ENCODE results near the gene WHRN.
A peak's percentile ranks its signal among the peaks of the same experiment; 100 is the strongest.

WHRN gene

DNA sequence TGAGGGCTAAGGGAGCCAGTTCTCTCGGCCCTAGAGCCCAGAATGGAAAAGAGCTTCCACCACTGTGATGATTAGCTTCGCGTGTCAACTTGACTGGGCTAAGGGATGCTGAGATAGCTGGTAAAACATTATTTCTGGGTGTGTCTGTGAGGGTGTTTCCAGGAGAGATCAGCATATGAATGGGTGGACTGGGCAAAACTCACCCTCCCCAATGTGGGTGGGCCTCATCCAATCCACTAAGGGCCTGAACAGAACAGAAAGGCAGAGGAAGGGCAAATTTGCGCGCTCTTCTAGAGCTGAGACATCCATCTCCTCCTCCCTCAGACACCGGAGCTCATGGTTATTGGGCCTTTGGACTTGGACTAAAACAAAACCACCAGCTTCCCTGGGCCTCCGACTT, 96.6 kb downstream of the WHRN start:
- Histone ChIP-seq H3K4me3 (no peak overlapping the region), H3K27ac (no peak overlapping the region)

GRCh38 chr9:114407889-114408288, 97.4 kb downstream of the WHRN start:
- Histone ChIP-seq H3K4me3 (no peak overlapping the region), H3K27ac (no peak overlapping the region)

- H3K27ac ChIP-seq, result no peak overlapping the region
Measured at GRCh38 chr9:114406441-114406840, 98.8 kb downstream of the WHRN start.

GRCh38 chr9:114405294-114406034, 99.8 kb downstream of the WHRN start:
- no peak overlapping the region for H3K27ac ChIP-seq
- H3K4me3 ChIP-seq, result no peak overlapping the region

More at GRCh38 chr9:114406441-114406840, 98.8 kb downstream of the WHRN start:
- H3K4me3 ChIP-seq, result no peak overlapping the region

GRCh38 chr9:114404531-114404930, 100.7 kb downstream of the WHRN start:
- H3K27ac ChIP-seq, result no peak overlapping the region

DNA sequence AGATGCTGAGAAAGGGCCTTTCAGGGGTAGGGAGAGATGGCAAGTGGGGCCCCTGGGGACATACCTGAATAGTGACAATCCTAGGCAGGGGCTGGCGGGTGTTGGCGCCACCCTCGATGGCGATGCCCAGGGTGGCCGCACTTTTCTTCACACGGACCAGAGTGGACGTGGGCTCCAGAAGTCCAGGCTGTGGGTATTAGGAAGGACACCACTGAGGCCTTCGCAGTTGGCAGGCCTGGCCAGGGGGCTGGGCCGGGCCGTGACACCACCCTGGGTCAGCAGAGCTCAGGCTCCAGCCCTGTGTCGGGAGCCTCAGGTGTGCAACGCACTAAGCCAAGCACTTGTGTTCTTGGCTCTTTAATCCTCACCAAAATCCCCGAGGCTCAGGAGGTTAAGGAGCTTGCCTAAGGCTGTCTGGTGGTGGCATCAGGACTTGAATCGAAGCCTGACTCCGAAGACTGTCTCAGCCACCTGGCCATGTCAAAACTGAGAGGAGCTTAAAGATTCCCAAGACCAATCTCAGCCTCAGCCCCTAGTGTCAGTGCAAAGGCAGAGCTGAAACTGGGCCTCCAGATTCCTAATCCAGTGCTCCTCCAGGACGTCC, 102.0 kb downstream of the WHRN start:
- Histone ChIP-seq H3K4me3 (no peak overlapping the region), H3K27ac (no peak overlapping the region)

More at GRCh38 chr9:114404531-114404930, 100.7 kb downstream of the WHRN start:
- no peak overlapping the region for H3K4me3 ChIP-seq

DNA sequence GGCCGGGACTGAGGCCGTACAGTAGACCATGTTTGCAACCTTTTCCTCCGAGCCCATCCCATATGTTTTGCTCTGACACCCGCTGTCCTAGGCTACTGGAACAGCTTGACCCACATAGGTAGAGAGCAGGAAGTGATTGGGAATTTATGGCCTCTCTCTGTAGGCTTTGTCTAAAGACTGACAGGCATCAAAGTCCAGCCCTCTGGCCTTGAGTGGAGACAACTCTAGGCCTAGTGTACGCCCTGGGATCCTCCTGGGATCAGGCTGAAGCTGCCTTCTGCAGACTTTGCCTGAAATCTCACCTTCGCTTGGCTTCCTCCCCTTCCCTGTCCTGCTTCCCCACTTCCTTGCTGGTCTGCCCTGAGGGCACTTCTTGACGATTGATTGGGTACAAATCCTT, 103.9 kb downstream of the WHRN start:
- no peak overlapping the region for H3K4me3 ChIP-seq
- H3K27ac ChIP-seq, result no peak overlapping the region

GRCh38 chr9:114400772-114401171, 104.5 kb downstream of the WHRN start:
- H3K27ac ChIP-seq, result no peak overlapping the region
- H3K4me3 ChIP-seq, result no peak overlapping the region

- no peak overlapping the region for H3K4me3 ChIP-seq
- H3K27ac ChIP-seq, result peak overlapping the region in 3 of 21 experiments; percentile 8 to 32 (median 22)
Measured at GRCh38 chr9:114400219-114400618, 105.1 kb downstream of the WHRN start.

GRCh38 chr9:114399381-114399780, 105.9 kb downstream of the WHRN start:
- no peak overlapping the region for H3K4me3 ChIP-seq
- peak overlapping the region in 3 of 21 experiments; percentile 8 to 32 (median 22) for H3K27ac ChIP-seq

GRCh38 chr9:114397848-114398605, 107.2 kb downstream of the WHRN start:
- H3K4me3 ChIP-seq, result peak overlapping the region; percentile 60 to 92 (median 70)
- peak overlapping the region; percentile 68 to 94 (median 84) for H3K27ac ChIP-seq

GRCh38 chr9:114397219-114397847, 107.9 kb downstream of the WHRN start:
- peak overlapping the region in 19 of 21 experiments; percentile 72 to 94 (median 84) for H3K27ac ChIP-seq
- H3K4me3 ChIP-seq, result peak overlapping the region; percentile 60 to 92 (median 70)

- Histone ChIP-seq H3K27ac (peak overlapping the region in 15 of 21 experiments; percentile 74 to 94 (median 87)), H3K4me3 (peak overlapping the region in 1 of 7 experiments; percentile 80)
Measured at GRCh38 chr9:114396558-114397218, 108.6 kb downstream of the WHRN start.

DNA sequence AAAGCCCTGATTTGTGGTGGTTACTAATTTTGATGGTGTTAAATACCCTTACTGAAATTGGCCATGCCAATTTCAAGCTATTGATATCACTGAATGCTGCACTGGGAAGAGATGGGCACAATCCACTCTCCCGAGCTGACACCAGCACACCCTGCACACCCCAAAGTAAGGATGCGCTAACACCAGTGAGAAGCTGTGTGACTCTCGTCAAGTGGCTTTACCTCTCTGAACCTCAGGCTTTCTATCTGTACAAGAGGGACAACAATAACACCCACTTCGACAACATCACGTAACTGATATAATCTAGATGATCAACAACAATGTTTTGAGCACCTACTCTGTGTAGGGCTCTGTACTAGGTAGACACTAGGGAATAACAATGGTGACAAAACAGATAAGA, 109.5 kb downstream of the WHRN start:
- peak overlapping the region in 7 of 21 experiments; percentile 5 to 87 (median 60) for H3K27ac ChIP-seq
- no peak overlapping the region for H3K4me3 ChIP-seq

DNA sequence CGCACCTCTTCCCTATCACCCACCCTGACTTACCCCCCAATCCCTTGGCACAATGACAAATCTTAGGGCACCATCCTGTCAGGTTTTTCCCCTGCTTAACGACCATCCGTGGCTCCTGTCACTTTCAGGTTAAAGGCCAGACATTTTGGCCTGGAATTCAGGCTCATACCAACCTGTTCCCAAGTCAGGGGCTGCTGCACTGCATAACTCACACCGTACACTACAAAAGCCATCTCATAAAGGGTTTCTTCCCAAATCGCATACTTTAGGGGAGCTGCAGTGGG, 110.0 kb downstream of the WHRN start:
- H3K27ac ChIP-seq, result peak overlapping the region in 13 of 21 experiments; percentile 6 to 72 (median 60)
- no peak overlapping the region for H3K4me3 ChIP-seq

- peak overlapping the region in 13 of 21 experiments; percentile 6 to 72 (median 60) for H3K27ac ChIP-seq
- H3K4me3 ChIP-seq, result no peak overlapping the region
Measured at GRCh38 chr9:114394523-114395333, 110.5 kb downstream of the WHRN start.

GRCh38 chr9:114392749-114393112, 112.5 kb downstream of the WHRN start:
- H3K27ac ChIP-seq, result peak overlapping the region in 7 of 21 experiments; percentile 4 to 63 (median 40)

GRCh38 chr9:114390952-114391351, 114.3 kb downstream of the WHRN start:
- Histone ChIP-seq H3K27ac (peak overlapping the region in 8 of 21 experiments; percentile 28 to 99 (median 80)), H3K4me3 (no peak overlapping the region)

More at GRCh38 chr9:114392749-114393112, 112.5 kb downstream of the WHRN start:
- no peak overlapping the region for H3K4me3 ChIP-seq
